ENCODE results near the gene MPRIP. TPM values are rescaled to one million over a fixed set of nuclear protein-coding genes. Genes with fewer than 3 reads are reported as not detected.

MPRIP gene
- total and polyA plus RNA-seq, 2 donors (not counting 3 experiments of a cell fraction or from before 2014, with no cell fraction given), result 94.6 to 246 TPM

- H3K79me2 ChIP-seq (ENCODE audit: control insufficient read depth, insufficient read depth, low read length), result peaks cover 98% of the 10 kb centered on the region
- dilution Hi-C loops (cut with MboI; ENCODE audit: extremely low pct_ligation_motif_present, low sequenced_read_pairs) (no loop called here), intact Hi-C loops (cut with micrococcal nuclease) (loop anchor here (1.0 kb wide), 1 partner anchor 8 kb away; no protein-coding TSS in a partner anchor)
- no peak overlapping the region for H3K9ac ChIP-seq (replicated peaks; ENCODE audit: extremely low read depth, insufficient read depth, low read length)
- H3K9me1 ChIP-seq (replicated peaks; ENCODE audit: control insufficient read depth, extremely low read depth, insufficient read depth, low read length), result no peaks in the 10 kb centered on the region
- H3K36me3 ChIP-seq (ENCODE audit: control insufficient read depth in 2 of 2, extremely low read depth in 1 of 2, insufficient read depth in 2 of 2, low read length in 2 of 2), result peaks cover 0 to 2% of the 10 kb centered on the region in 2 experiments
- no peak for DNase-seq (ENCODE audit: low read depth, low spot score)
- CTCF ChIA-PET, result interaction anchor here (1.5 to 2.1 kb wide), 3 partner anchors 9 to 16 kb away, joined by 4 to 8 read pairs (median 6); no protein-coding TSS in a partner anchor
- peak overlapping the region; percentile 4 for H3K4me2 ChIP-seq (ENCODE audit: insufficient read depth, low read length)
- no peak for FAIRE-seq
- H2AFZ ChIP-seq (ENCODE audit: low read depth, low read length), result no peak overlapping the region
- no TSS peak for BruUV-seq (replicated peaks)
- H3K4me1 ChIP-seq (ENCODE audit: control insufficient read depth, extremely low read depth, insufficient read depth, low read length), result peaks cover 19% of the 10 kb centered on the region
- TF ChIP-seq POLR2A (IDR thresholded peaks at IDR 0.05; ENCODE audit: low read depth, low read length), result no peak
- TF ChIP-seq GATA2 (IDR thresholded peaks at IDR 0.05; ENCODE audit: insufficient read depth, insufficient read length, low read depth, low read length), result no peak
- no peak for TF ChIP-seq FOS (IDR thresholded peaks at IDR 0.05; ENCODE audit: borderline replicate concordance, insufficient read depth, low read length)
- TF ChIP-seq EZH2 (IDR thresholded peaks at IDR 0.05; ENCODE audit: borderline replicate concordance, low read depth, low read length, severe bottlenecking), result no peak
- TF ChIP-seq CTCF (IDR thresholded peaks at IDR 0.05; ENCODE audit: extremely low read depth in 1 of 2, insufficient read depth in 1 of 2, low read depth in 1 of 2, low read length in 2 of 2), result no peak
- TF ChIP-seq JUN (IDR thresholded peaks at IDR 0.05; ENCODE audit: borderline replicate concordance, insufficient read depth, insufficient read length, low read depth), result no peak
- TF ChIP-seq MYC (IDR thresholded peaks at IDR 0.05; ENCODE audit: low read depth, low read length), result no peak
- TF ChIP-seq POLR2AphosphoS5 (IDR thresholded peaks at IDR 0.05; ENCODE audit: insufficient read depth, low read depth, low read length), result no peak
- no peak for TF ChIP-seq MAX (IDR thresholded peaks at IDR 0.05; ENCODE audit: insufficient read depth, insufficient read length)
- no peak overlapping the region for H3K4me3 ChIP-seq (replicated peaks in 1 of 3; ENCODE audit: insufficient read depth in 1 of 3, low read depth in 1 of 3, low read length in 3 of 3)
- no peaks in the 10 kb centered on the region for H3K9me3 ChIP-seq (replicated peaks; ENCODE audit: control insufficient read depth, insufficient read depth, low read length)
- H3K27ac ChIP-seq (ENCODE audit: insufficient read depth, low read depth, low read length), result no peak overlapping the region
- peaks cover 12% of the 10 kb centered on the region for H4K20me1 ChIP-seq (replicated peaks; ENCODE audit: control insufficient read depth, extremely low read depth, insufficient read depth, low read length)
- no peaks in the 10 kb centered on the region for H3K27me3 ChIP-seq (ENCODE audit: control insufficient read depth in 2 of 2, insufficient read depth in 2 of 2, low read length in 2 of 2)
- POLR2A ChIA-PET, result no interaction called here
These were observed 10.4 kb downstream of the MPRIP start for GRCh38 chr17:17052462-17053221.

Measured in endothelial cell of umbilical vein (primary cell).